Right lung (tissue), 5 donors: Measurements from ENCODE around the gene WBP4. TPM values are rescaled to one million over a fixed set of nuclear protein-coding genes. Genes with fewer than 3 reads are reported as not detected.
"Not testable (repeated sequence)": the region's sequence is repeated elsewhere in the genome, so short reads cannot be mapped to it uniquely, and the experiment has no call there.

Experiments
- DNase-seq, 2 donors: peaks; one replicate each; pipeline ENCODE4 v3.0.0-alpha.2; 2013
- polyA plus RNA-seq, 5 donors: library from polyadenylated mRNA; unstranded; fragments of 120-200 nt; gene quantifications; one replicate each; pipeline versions ENCODE4 v1.2.1 to v1.2.3, GENCODE V29; 2013; ENCODE audit warnings: inconsistent platforms in 1 of 5, low replicate concordance in 1 of 5; ENCODE audit not compliant: insufficient read length in 5 of 5, insufficient read depth in 1 of 5

Gene WBP4
- polyA plus RNA-seq, 5 donors, result 18.5 to 26.7 (median 26.0) TPM

- no peak for DNase-seq
Measured at GRCh38 chr13:41040584-41041334, 20.6 kb upstream of the WBP4 start.

GRCh38 chr13:41042419-41042818 is 18.9 kb upstream of the WBP4 start:
- DNase-seq, result not testable (repeated sequence)

- no peak for DNase-seq
Measured at GRCh38 chr13:41048640-41049039, 12.7 kb upstream of the WBP4 start.

GRCh38 chr13:41049480-41050440 is 11.5 kb upstream of the WBP4 start:
- DNase-seq, result no peak

GRCh38 chr13:41052441-41052840 is 8.9 kb upstream of the WBP4 start:
- DNase-seq, result no peak

GRCh38 chr13:41053384-41053826 is 7.9 kb upstream of the WBP4 start:
- peak; percentile 42 to 62 for DNase-seq

- DNase-seq, result no peak
Measured at GRCh38 chr13:41054212-41054877, 7.0 kb upstream of the WBP4 start.

GRCh38 chr13:41054919-41055619 is 6.2 kb upstream of the WBP4 start:
- no peak for DNase-seq

GRCh38 chr13:41056194-41056593 is 5.1 kb upstream of the WBP4 start:
- no peak for DNase-seq

- no peak for DNase-seq
Measured at GRCh38 chr13:41056826-41057711, 4.2 kb upstream of the WBP4 start.

- DNase-seq, result no peak
Measured at GRCh38 chr13:41058295-41059070, 2.8 kb upstream of the WBP4 start.

GRCh38 chr13:41059456-41060081 is 1.7 kb upstream of the WBP4 start:
- peak in 1 of 2 donors; percentile 43 for DNase-seq

- DNase-seq, result peak; percentile 89
Measured at GRCh38 chr13:41060082-41060723, 1.1 kb upstream of the WBP4 start.

- DNase-seq, result peak; percentile 80 to 88
Measured at GRCh38 chr13:41060724-41061074, 610 bp upstream of the WBP4 start.

- no peak for DNase-seq
Measured at GRCh38 chr13:41061914-41062837, 867 bp downstream of the WBP4 start.

- DNase-seq, result no peak
Measured at GRCh38 chr13:41064493-41064892, 3.2 kb downstream of the WBP4 start.

GRCh38 chr13:41065078-41065477 is 3.8 kb downstream of the WBP4 start:
- no peak for DNase-seq

- no peak for DNase-seq
Measured at GRCh38 chr13:41074523-41074922, 13.2 kb downstream of the WBP4 start.
